ENCODE data around the gene AFAP1.

GRCh38 chr4:7709431-7709830 is 230.2 kb downstream of the AFAP1 start:
- TF ChIP-seq, protein P1, sequence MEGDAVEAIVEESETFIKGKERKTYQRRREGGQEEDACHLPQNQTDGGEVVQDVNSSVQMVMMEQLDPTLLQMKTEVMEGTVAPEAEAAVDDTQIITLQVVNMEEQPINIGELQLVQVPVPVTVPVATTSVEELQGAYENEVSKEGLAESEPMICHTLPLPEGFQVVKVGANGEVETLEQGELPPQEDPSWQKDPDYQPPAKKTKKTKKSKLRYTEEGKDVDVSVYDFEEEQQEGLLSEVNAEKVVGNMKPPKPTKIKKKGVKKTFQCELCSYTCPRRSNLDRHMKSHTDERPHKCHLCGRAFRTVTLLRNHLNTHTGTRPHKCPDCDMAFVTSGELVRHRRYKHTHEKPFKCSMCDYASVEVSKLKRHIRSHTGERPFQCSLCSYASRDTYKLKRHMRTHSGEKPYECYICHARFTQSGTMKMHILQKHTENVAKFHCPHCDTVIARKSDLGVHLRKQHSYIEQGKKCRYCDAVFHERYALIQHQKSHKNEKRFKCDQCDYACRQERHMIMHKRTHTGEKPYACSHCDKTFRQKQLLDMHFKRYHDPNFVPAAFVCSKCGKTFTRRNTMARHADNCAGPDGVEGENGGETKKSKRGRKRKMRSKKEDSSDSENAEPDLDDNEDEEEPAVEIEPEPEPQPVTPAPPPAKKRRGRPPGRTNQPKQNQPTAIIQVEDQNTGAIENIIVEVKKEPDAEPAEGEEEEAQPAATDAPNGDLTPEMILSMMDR (optimal IDR thresholded peaks at IDR 0.05 in 1 of 3, IDR thresholded peaks at IDR 0.05 in 1 of 3, conservative IDR thresholded peaks at IDR 0.05 in 1 of 3; ENCODE audit: extremely low read depth in 1 of 3, insufficient read depth in 2 of 3, low read length in 3 of 3) = no peak
- TF ChIP-seq EZH2 (IDR thresholded peaks at IDR 0.05; ENCODE audit: low read length) = no peak
